GM10847 (cell line): ENCODE data around the gene CAMTA1.

ENCODE experiments used
- POLR2A ChIP-seq: IDR thresholded peaks from 2 replicates; pipeline ENCODE4 v1.6.1; 2011; ENCODE audit not compliant: insufficient read length; ENCODE audit errors: extremely low read depth

CAMTA1 gene

GRCh38 chr1:7568901-7569524 is 783.8 kb downstream of the CAMTA1 start:
- TF ChIP-seq POLR2A: no peak

DNA sequence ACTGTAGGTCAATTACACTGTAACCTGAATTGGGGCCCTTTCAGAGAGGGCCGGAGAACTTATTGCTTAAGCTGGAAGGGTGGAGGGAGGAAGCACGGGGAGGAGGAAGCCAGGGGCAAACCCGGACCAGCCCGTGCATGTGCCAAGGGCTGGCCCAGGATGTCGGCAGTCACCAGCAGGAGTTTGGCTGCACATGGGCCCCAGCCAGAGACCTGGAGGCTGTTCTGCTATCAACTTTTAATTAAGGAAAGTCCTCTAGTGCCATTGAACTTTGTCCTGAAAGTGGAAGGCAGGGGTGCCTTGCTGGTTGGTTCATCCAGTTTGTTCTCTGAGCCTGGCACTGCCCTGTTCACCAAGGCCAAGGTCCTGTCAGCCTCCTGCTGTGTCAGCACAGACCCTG is 785.1 kb downstream of the CAMTA1 start:
- no peak for TF ChIP-seq POLR2A

GRCh38 chr1:7572654-7573152 is 787.4 kb downstream of the CAMTA1 start:
- TF ChIP-seq POLR2A: no peak

DNA sequence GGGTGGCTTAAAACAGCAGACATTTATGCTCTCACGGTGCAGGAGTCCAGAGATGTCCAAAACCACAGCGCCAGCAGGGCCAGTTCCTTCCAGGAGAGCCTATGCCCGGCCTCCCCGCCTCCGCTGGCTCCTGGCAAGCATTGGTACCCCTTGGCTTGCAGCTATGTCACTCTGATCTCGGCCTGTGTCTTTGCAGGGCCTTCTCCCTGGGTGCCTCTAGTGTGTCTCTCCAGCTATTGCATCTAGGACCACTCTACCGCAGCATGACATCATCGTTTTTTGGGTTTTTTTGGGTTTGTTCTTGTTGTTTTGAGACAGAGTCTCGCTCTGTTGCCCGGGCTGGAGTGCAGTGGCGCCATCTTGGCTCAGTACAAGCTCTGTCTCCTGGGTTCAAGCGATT is 788.2 kb downstream of the CAMTA1 start:
- TF ChIP-seq POLR2A: no peak

GRCh38 chr1:7574121-7575040 is 789.1 kb downstream of the CAMTA1 start:
- TF ChIP-seq POLR2A: no peak

DNA sequence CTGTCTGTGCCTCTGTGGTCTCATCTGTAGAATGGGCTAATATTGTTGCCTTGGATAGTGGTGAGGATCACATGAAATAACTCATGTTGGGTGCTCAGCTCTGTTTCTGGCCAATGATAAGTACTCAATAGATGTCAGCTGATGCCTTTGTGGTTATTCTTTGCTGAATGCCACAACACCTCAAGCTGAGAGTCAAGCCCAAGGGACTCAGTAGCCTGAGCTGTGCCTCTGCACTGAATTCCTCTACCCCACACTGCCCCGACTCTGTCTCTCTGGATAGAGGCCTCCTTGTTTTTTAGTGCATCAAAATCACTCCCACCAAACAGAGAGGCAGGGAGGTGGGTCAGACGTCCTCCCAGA is 789.8 kb downstream of the CAMTA1 start:
- no peak for TF ChIP-seq POLR2A

DNA sequence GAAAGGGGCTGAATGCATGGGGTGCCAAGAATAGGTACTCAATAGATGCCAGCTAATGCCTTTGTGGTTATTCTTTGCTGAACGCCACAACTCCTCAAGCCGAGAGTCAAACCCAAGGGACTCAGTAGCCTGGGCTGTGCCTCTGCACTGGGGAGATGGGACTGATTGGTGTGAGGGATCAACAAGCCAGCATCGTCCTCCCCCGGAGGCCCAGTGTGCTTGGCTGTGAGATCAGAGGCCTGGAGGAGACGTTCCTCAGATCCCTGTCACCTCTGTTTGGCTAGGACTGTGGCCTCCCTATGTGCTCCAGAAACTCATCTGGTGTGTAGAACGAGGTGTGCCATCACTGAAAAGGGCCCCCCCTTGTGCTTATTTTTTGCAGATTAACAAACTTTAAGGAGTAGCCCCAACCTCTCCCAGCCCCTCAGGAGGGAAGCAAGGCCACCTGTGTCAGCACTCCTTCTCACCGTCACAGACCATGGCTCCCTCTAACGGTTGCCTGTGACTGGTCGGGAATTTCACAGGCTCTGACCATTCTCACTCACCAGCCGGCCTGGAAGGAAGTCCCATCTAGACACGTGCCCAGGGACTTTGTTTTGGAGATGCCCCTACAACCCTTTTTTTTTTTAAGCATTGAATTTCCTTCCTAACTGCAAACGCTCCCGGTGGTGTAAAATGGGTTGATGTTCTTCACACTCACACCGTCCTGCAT is 791.8 kb downstream of the CAMTA1 start:
- TF ChIP-seq POLR2A: no peak

DNA sequence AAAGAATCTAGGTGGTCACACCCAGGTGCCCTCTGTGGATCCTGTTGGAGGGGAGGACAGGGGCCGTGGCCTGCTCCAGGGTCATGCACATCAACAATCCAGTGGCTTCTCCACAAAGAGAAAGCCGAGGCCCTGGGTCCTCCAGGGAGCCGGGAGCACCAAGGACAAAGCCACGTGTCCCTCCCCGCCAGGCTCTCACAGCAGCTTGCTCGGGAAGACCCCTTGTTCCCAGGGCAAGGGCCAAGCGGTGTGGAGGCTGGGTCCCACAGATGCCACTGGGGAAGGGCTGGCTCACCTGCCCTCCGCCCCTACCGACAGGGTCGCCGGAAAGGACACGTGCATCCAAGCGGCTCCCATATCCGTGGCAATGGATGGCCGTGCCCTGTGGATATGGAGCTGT is 793.0 kb downstream of the CAMTA1 start:
- no peak for TF ChIP-seq POLR2A

- no peak for TF ChIP-seq POLR2A
Observed at GRCh38 chr1:7579016-7579415, 793.8 kb downstream of the CAMTA1 start.

DNA sequence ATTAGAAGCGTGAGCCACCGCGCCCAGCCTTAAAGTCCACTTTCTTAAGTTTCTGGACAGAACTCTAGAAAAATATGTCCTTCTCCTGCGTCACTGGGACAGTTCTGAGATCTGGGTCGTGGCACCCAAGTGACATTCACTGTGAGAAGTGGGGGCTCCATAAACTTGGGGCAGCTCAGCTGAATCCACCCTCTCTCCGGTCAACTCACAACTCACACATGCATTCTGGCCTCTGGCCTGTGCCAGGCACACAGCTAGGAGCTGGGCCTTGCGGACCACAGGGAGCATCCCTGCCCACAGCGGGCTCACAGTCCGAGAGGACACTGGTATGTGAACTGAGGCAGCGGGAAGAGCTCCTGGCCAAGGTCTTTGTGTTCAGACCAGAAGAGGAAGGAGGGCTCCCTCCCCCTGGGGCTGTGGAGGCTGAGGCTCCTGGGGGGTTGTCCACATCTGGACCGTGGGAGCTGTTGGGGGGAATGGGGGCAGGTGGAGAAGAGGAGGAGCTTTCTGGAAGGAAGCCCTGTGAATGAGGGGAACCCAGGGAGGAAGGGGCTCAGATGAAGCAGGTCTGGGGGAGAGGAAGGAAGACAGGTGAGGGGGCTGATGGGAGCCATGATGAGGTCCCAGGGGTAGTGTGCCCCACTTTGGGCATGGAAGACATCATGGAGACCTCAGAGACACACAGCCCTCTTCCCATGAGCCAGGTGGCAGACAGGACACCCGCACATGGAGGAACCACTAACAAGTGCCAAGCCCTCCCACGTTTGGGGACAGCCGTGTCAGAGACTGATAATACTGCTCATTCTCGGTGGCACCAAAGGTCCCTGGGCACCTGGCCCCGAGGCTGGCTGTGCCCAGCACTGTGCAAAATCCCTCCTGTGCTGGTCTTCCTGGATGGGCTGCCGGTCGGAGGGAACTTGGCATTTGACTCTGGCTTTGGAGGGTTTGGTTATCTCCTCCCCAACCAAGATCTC is 794.9 kb downstream of the CAMTA1 start:
- no peak for TF ChIP-seq POLR2A

GRCh38 chr1:7580923-7581753 is 795.9 kb downstream of the CAMTA1 start:
- no peak for TF ChIP-seq POLR2A

DNA sequence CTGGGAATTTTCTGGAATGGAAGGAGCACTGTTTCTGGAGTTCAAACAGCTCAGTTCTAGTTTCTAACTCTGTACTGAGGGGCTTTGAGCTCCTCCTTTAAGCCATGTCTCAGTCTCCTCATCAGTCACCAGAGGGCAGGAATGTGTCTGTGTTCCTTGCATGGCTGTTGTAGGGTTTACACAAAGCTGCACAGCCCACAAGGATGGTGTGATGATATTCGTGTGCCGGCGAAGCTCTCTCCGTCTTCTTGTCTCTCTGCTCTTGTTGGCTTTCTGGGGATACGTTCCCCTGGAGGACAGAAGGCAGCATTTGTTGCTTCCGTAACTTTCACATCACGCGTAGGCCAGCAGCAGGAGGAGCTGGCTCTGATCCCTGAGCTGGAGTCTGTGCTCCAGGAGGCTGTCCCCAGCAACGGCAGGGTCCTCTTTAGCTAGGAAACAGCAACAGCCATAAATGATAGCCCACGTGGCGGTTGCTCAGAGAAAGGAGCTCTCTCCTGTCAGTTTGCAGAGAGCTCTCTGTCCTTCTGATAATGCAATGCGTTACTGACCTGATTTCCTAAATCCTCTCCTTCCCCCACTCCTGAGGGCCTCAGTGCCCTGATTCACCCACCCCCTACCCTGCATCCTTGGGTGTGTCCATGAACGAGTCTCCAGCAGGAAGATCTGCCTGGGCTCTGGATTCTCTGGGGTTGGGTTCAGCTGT is 796.7 kb downstream of the CAMTA1 start:
- TF ChIP-seq POLR2A: no peak

GRCh38 chr1:7582460-7582972 is 797.3 kb downstream of the CAMTA1 start:
- no peak for TF ChIP-seq POLR2A
